Prostate gland (tissue), 2 donors: Measurements from ENCODE around the gene LMNTD1. TPM values are rescaled to one million over a fixed set of nuclear protein-coding genes. Genes with fewer than 3 reads are reported as not detected.

ENCODE experiments used
- DNase-seq: peaks from one replicate; pipeline ENCODE4 v3.0.0-alpha.2; 2019; ENCODE audit warnings: low spot score
- H3K27ac ChIP-seq, 2 donors: fragments of 200-600 bp; sonication (generic); 2 replicates each; pipeline ENCODE4 v1.5.1; 2017 to 2019
- H3K27me3 ChIP-seq: fragments of 200-600 bp; sonication (generic); replicated peaks from 2 replicates; pipeline ENCODE4 v1.5.1; 2019; ENCODE audit not compliant: insufficient read depth
- H3K36me3 ChIP-seq, 2 donors: fragments of 200-600 bp; sonication (generic); 1 replicate in 1 of 2; 2 replicates in 1 of 2; pipeline versions ENCODE4 v1.5.1 to v1.8.1; 2017 to 2019
- H3K4me1 ChIP-seq: fragments of 200-600 bp; sonication (generic); replicated peaks from 2 replicates; pipeline ENCODE4 v1.5.1; 2019
- H3K4me3 ChIP-seq, 2 donors: fragments of 200-600 bp; sonication (generic); 2 replicates each; pipeline ENCODE4 v1.5.1; 2017 to 2019
- H3K9me3 ChIP-seq: fragments of 200-600 bp; sonication (generic); 2 replicates; pipeline ENCODE4 v1.5.1; 2017
- CTCF ChIP-seq, 4 experiments: fragments of 200-600 bp in 2 of 4; fragments of 450-650 bp in 2 of 4; sonication (generic) in 2 of 4; IDR thresholded peaks; 1 replicate in 3 of 4; 2 replicates in 1 of 4; pipeline ENCODE4 v1.5.1; 2016 to 2019; ENCODE audit warnings: antibody characterized with exemption in 4 of 4, mild to moderate bottlenecking in 2 of 4, moderate library complexity in 2 of 4
- POLR2A ChIP-seq: fragments of 450-650 bp; IDR thresholded peaks from one replicate; pipeline ENCODE4 v1.6.1; 2016; ENCODE audit warnings: antibody characterized with exemption, mild to moderate bottlenecking
- POLR2AphosphoS5 ChIP-seq: sonication (generic); formaldehyde crosslinking; IDR thresholded peaks from one replicate; pipeline ENCODE4 v1.6.1; 2017; ENCODE audit warnings: antibody characterized with exemption
- WGBS: methylation state at CpG from one replicate; pipeline ENCODE4 v1.1.5; 2018; 5-methylcytosine and 5-hydroxymethylcytosine counted together
- intact Hi-C: fragments of 100-400 bp; cut with DNase I; formaldehyde crosslinking; loops from one replicate; pipeline ENCODE4 v1.14.2; 2022
- total RNA-seq, 2 donors: library from RNA; depleted of rRNA; stranded (reverse); fragments of >200 nt; gene quantifications; one replicate each; pipeline ENCODE4 v1.1.0, GENCODE V29; 2016

The LMNTD1 gene
- total RNA-seq, 2 donors from 2014 or later = 3.5 TPM; not detected in 1

GRCh38 chr12:25521625-25522256, 31.3 kb downstream of the LMNTD1 start:
- TF ChIP-seq POLR2A = no peak
- TF ChIP-seq POLR2AphosphoS5 = no peak
- TF ChIP-seq CTCF (IDR thresholded peaks at IDR 0.05) = no peak
- intact Hi-C loops = no loop called here
- DNase-seq = no peak
- Histone ChIP-seq H3K4me3 (no peak overlapping the region), H3K36me3 (no peaks in the 10 kb centered on the region), H3K4me1 (no peaks in the 10 kb centered on the region), H3K27me3 (no peaks in the 10 kb centered on the region), H3K27ac (no peak overlapping the region), H3K9me3 (no peaks in the 10 kb centered on the region)
- WGBS = 74% methylated on average over 5 of the region's 5 CpGs

GRCh38 chr12:25518512-25518911, 34.6 kb downstream of the LMNTD1 start:
- no peaks in the 10 kb centered on the region for H3K4me1 ChIP-seq
- H3K4me3 ChIP-seq = no peak overlapping the region
- WGBS = 41% methylated on average over 5 of the region's 5 CpGs
- no peak for DNase-seq
- H3K9me3 ChIP-seq = no peaks in the 10 kb centered on the region
- intact Hi-C loops = no loop called here
- H3K27ac ChIP-seq = no peak overlapping the region
- no peak for TF ChIP-seq POLR2A
- TF ChIP-seq CTCF (IDR thresholded peaks at IDR 0.05) = no peak
- no peak for TF ChIP-seq POLR2AphosphoS5
- H3K27me3 ChIP-seq = no peaks in the 10 kb centered on the region
- no peaks in the 10 kb centered on the region for H3K36me3 ChIP-seq

- H3K9me3 ChIP-seq = no peaks in the 10 kb centered on the region
- no peaks in the 10 kb centered on the region for H3K27me3 ChIP-seq
- no peak overlapping the region for H3K27ac ChIP-seq
- WGBS = 37% methylated on average over 1 of the region's 1 CpG
- H3K4me1 ChIP-seq = no peaks in the 10 kb centered on the region
- TF ChIP-seq CTCF (IDR thresholded peaks at IDR 0.05) = no peak
- TF ChIP-seq POLR2A = no peak
- no peak for TF ChIP-seq POLR2AphosphoS5
- DNase-seq = no peak
- no peaks in the 10 kb centered on the region for H3K36me3 ChIP-seq
- intact Hi-C loops = no loop called here
- no peak overlapping the region for H3K4me3 ChIP-seq
Measured at GRCh38 chr12:25504744-25505143, 48.3 kb downstream of the LMNTD1 start.

- no peaks in the 10 kb centered on the region for H3K27me3 ChIP-seq
- no peak for DNase-seq
- no peaks in the 10 kb centered on the region for H3K9me3 ChIP-seq
- H3K27ac ChIP-seq = no peak overlapping the region
- H3K36me3 ChIP-seq = no peaks in the 10 kb centered on the region
- intact Hi-C loops = no loop called here
- H3K4me1 ChIP-seq = no peaks in the 10 kb centered on the region
- no peak overlapping the region for H3K4me3 ChIP-seq
- TF ChIP-seq CTCF (IDR thresholded peaks at IDR 0.05) (no peak), POLR2A (no peak), POLR2AphosphoS5 (no peak)
Measured at GRCh38 chr12:25503666-25504065, 49.4 kb downstream of the LMNTD1 start.

GRCh38 chr12:25502596-25502995, 50.5 kb downstream of the LMNTD1 start:
- 72% methylated on average over 1 of the region's 1 CpG for WGBS
- Histone ChIP-seq H3K27ac (no peak overlapping the region), H3K9me3 (no peaks in the 10 kb centered on the region), H3K36me3 (no peaks in the 10 kb centered on the region), H3K4me1 (no peaks in the 10 kb centered on the region), H3K27me3 (no peaks in the 10 kb centered on the region), H3K4me3 (no peak overlapping the region)
- intact Hi-C loops = no loop called here
- TF ChIP-seq POLR2AphosphoS5 = no peak
- TF ChIP-seq POLR2A = no peak
- no peak for TF ChIP-seq CTCF (IDR thresholded peaks at IDR 0.05)
- DNase-seq = no peak
